ENCODE data around the gene LHX5.
"Not testable (repeated sequence)": the region's sequence is repeated elsewhere in the genome, so short reads cannot be mapped to it uniquely, and the experiment has no call there.

Gene LHX5

GRCh38 chr12:113471619-113472171, at the start of gene LHX5:
Gene LHX5 (minus strand): TSS chr12:113471871. CDS start chr12:113471498, 373 bp downstream.
- peaks cover 67 to 95% of the 10 kb centered on the region in 2 donors for H3K27me3 Mint-ChIP-seq
- no peak for ATAC-seq (replicated peaks)
- DNase-seq: no peak
- H3K4me3 Mint-ChIP-seq: peak within 1 kb of the TSS; percentile 25 to 48
- peaks cover 0 to 6% of the 10 kb centered on the region in 2 donors for H3K36me3 Mint-ChIP-seq
- H3K9me3 Mint-ChIP-seq: no peaks in the 10 kb centered on the region
- H3K27ac Mint-ChIP-seq: peak within 1 kb of the TSS; percentile 78
- peaks cover 32 to 48% of the 10 kb centered on the region in 2 donors for H3K4me1 Mint-ChIP-seq

GRCh38 chr12:113519464-113520307, 48.0 kb upstream of the LHX5 start:
- Mint-ChIP-seq H3K4me3 (no peak overlapping the region), H3K9me3 (no peaks in the 10 kb centered on the region), H3K4me1 (peaks cover 4 to 11% of the 10 kb centered on the region in 2 donors), H3K36me3 (no peaks in the 10 kb centered on the region), H3K27ac (no peak overlapping the region), H3K27me3 (peaks cover 75 to 88% of the 10 kb centered on the region in 2 donors)
- ATAC-seq (replicated peaks) (no peak), DNase-seq (no peak)

- Mint-ChIP-seq H3K4me1 (peaks cover 0 to 12% of the 10 kb centered on the region in 2 donors), H3K27me3 (peaks cover 79 to 84% of the 10 kb centered on the region in 2 donors), H3K4me3 (peak overlapping the region in 1 of 2 donors; percentile 30), H3K9me3 (peaks cover 0 to 1% of the 10 kb centered on the region in 2 donors), H3K36me3 (peaks cover 0 to 1% of the 10 kb centered on the region in 2 donors), H3K27ac (no peak overlapping the region)
- no peak for DNase-seq
- ATAC-seq (replicated peaks): no peak
Measured at GRCh38 chr12:113515082-113515856, 43.6 kb upstream of the LHX5 start.

GRCh38 chr12:113514602-113515001, 42.9 kb upstream of the LHX5 start:
- peaks cover 82 to 84% of the 10 kb centered on the region in 2 donors for H3K27me3 Mint-ChIP-seq
- no peak for ATAC-seq (replicated peaks)
- H3K9me3 Mint-ChIP-seq: peaks cover 0 to 1% of the 10 kb centered on the region in 2 donors
- H3K36me3 Mint-ChIP-seq: peaks cover 0 to 1% of the 10 kb centered on the region in 2 donors
- H3K27ac Mint-ChIP-seq: no peak overlapping the region
- H3K4me3 Mint-ChIP-seq: no peak overlapping the region
- H3K4me1 Mint-ChIP-seq: peaks cover 0 to 12% of the 10 kb centered on the region in 2 donors
- DNase-seq: no peak

- H3K4me1 Mint-ChIP-seq: peaks cover 0 to 12% of the 10 kb centered on the region in 2 donors
- peaks cover 69 to 77% of the 10 kb centered on the region in 2 donors for H3K27me3 Mint-ChIP-seq
- no peak overlapping the region for H3K4me3 Mint-ChIP-seq
- DNase-seq: no peak
- ATAC-seq (replicated peaks): no peak
- peaks cover 7 to 9% of the 10 kb centered on the region in 2 donors for H3K9me3 Mint-ChIP-seq
- H3K27ac Mint-ChIP-seq: no peak overlapping the region
- H3K36me3 Mint-ChIP-seq: peaks cover 0 to 1% of the 10 kb centered on the region in 2 donors
Measured at GRCh38 chr12:113512568-113512967, 40.9 kb upstream of the LHX5 start.

GRCh38 chr12:113506867-113507266, 35.2 kb upstream of the LHX5 start:
- Mint-ChIP-seq H3K27ac (no peak overlapping the region), H3K4me3 (no peak overlapping the region), H3K9me3 (peaks cover 8 to 14% of the 10 kb centered on the region in 2 donors), H3K4me1 (no peaks in the 10 kb centered on the region), H3K36me3 (no peaks in the 10 kb centered on the region), H3K27me3 (peaks cover 34 to 48% of the 10 kb centered on the region in 2 donors)
- ATAC-seq (replicated peaks): no peak
- no peak for DNase-seq

GRCh38 chr12:113505941-113506340, 34.3 kb upstream of the LHX5 start:
- ATAC-seq (replicated peaks) (no peak), DNase-seq (no peak)
- H3K4me1 Mint-ChIP-seq: no peaks in the 10 kb centered on the region
- H3K27ac Mint-ChIP-seq: no peak overlapping the region
- peaks cover 27 to 48% of the 10 kb centered on the region in 2 donors for H3K27me3 Mint-ChIP-seq
- peaks cover 8 to 14% of the 10 kb centered on the region in 2 donors for H3K9me3 Mint-ChIP-seq
- H3K4me3 Mint-ChIP-seq: no peak overlapping the region
- no peaks in the 10 kb centered on the region for H3K36me3 Mint-ChIP-seq

- Mint-ChIP-seq H3K4me1 (no peaks in the 10 kb centered on the region), H3K36me3 (no peaks in the 10 kb centered on the region), H3K4me3 (no peak overlapping the region), H3K27ac (no peak overlapping the region), H3K27me3 (peaks cover 29 to 48% of the 10 kb centered on the region in 2 donors), H3K9me3 (peaks cover 8 to 14% of the 10 kb centered on the region in 2 donors)
- DNase-seq: no peak
- no peak for ATAC-seq (replicated peaks)
Measured at GRCh38 chr12:113504917-113505316, 33.2 kb upstream of the LHX5 start.

GRCh38 chr12:113500782-113501311, 29.2 kb upstream of the LHX5 start:
- peaks cover 2 to 5% of the 10 kb centered on the region in 2 donors for H3K9me3 Mint-ChIP-seq
- H3K27me3 Mint-ChIP-seq: peaks cover 25 to 38% of the 10 kb centered on the region in 2 donors
- no peak overlapping the region for H3K4me3 Mint-ChIP-seq
- H3K27ac Mint-ChIP-seq: no peak overlapping the region
- DNase-seq (no peak), ATAC-seq (replicated peaks) (no peak)
- H3K36me3 Mint-ChIP-seq: no peaks in the 10 kb centered on the region
- no peaks in the 10 kb centered on the region for H3K4me1 Mint-ChIP-seq

- Mint-ChIP-seq H3K36me3 (no peaks in the 10 kb centered on the region), H3K27me3 (peaks cover 25 to 38% of the 10 kb centered on the region in 2 donors), H3K4me1 (no peaks in the 10 kb centered on the region), H3K9me3 (peaks cover 2 to 5% of the 10 kb centered on the region in 2 donors), H3K27ac (no peak overlapping the region), H3K4me3 (no peak overlapping the region)
- ATAC-seq (replicated peaks): no peak
- DNase-seq: no peak
Measured at GRCh38 chr12:113500306-113500675, 28.6 kb upstream of the LHX5 start.

GRCh38 chr12:113498490-113498889, 26.8 kb upstream of the LHX5 start:
- peaks cover 2 to 5% of the 10 kb centered on the region in 2 donors for H3K9me3 Mint-ChIP-seq
- no peaks in the 10 kb centered on the region for H3K36me3 Mint-ChIP-seq
- no peak for ATAC-seq (replicated peaks)
- no peak overlapping the region for H3K4me3 Mint-ChIP-seq
- DNase-seq: no peak
- no peaks in the 10 kb centered on the region for H3K4me1 Mint-ChIP-seq
- H3K27me3 Mint-ChIP-seq: peaks cover 25 to 37% of the 10 kb centered on the region in 2 donors
- no peak overlapping the region for H3K27ac Mint-ChIP-seq

- DNase-seq: no peak
- ATAC-seq (replicated peaks): no peak
- no peak overlapping the region for H3K27ac Mint-ChIP-seq
- H3K9me3 Mint-ChIP-seq: peaks cover 2 to 4% of the 10 kb centered on the region in 2 donors
- no peaks in the 10 kb centered on the region for H3K36me3 Mint-ChIP-seq
- H3K4me1 Mint-ChIP-seq: no peaks in the 10 kb centered on the region
- H3K27me3 Mint-ChIP-seq: peaks cover 24 to 36% of the 10 kb centered on the region in 2 donors
- H3K4me3 Mint-ChIP-seq: no peak overlapping the region
Measured at GRCh38 chr12:113497693-113498092, 26.0 kb upstream of the LHX5 start.

GRCh38 chr12:113495941-113496340, 24.3 kb upstream of the LHX5 start:
- peaks cover 21 to 27% of the 10 kb centered on the region in 2 donors for H3K27me3 Mint-ChIP-seq

GRCh38 chr12:113488322-113488721, 16.7 kb upstream of the LHX5 start:
- H3K27me3 Mint-ChIP-seq: peaks cover 37 to 61% of the 10 kb centered on the region in 2 donors
- no peaks in the 10 kb centered on the region for H3K36me3 Mint-ChIP-seq
- no peak for ATAC-seq (replicated peaks)
- H3K9me3 Mint-ChIP-seq: peaks cover 0 to 5% of the 10 kb centered on the region in 2 donors
- no peak overlapping the region for H3K4me3 Mint-ChIP-seq
- H3K27ac Mint-ChIP-seq: no peak overlapping the region
- no peak for DNase-seq
- no peaks in the 10 kb centered on the region for H3K4me1 Mint-ChIP-seq

More at GRCh38 chr12:113495941-113496340, 24.3 kb upstream of the LHX5 start:
- not testable (repeated sequence) for DNase-seq; H3K4me3 Mint-ChIP-seq; H3K27ac Mint-ChIP-seq; H3K4me1 Mint-ChIP-seq; H3K9me3 Mint-ChIP-seq; ATAC-seq (replicated peaks); H3K36me3 Mint-ChIP-seq
